C1 segment of cervical spinal cord (tissue), 14 donors: ENCODE measurements around the gene SPON1.
A peak's percentile ranks its signal among the peaks of the same experiment; 100 is the strongest.

ENCODE experiments used
- DNase-seq, 14 donors: peaks; one replicate each; lab custom pipeline; 2025; lab: John Stamatoyannopoulos, UW

SPON1 gene

GRCh38 chr11:13944016-13944415 is 18.5 kb upstream of the SPON1 start:
- DNase-seq: no peak

GRCh38 chr11:13944911-13945425 is 17.6 kb upstream of the SPON1 start:
- peak in 2 of 14 donors; percentile 9 to 13 for DNase-seq

- DNase-seq: no peak
These were observed 15.1 kb upstream of the SPON1 start for GRCh38 chr11:13947379-13947778.

- no peak for DNase-seq
These were observed 12.6 kb upstream of the SPON1 start for GRCh38 chr11:13949876-13950275.

- no peak for DNase-seq
These were observed 10.3 kb upstream of the SPON1 start for GRCh38 chr11:13952221-13952620.

GRCh38 chr11:13952668-13953067 is 9.9 kb upstream of the SPON1 start:
- DNase-seq: no peak

GRCh38 chr11:13954591-13954990 is 7.9 kb upstream of the SPON1 start:
- DNase-seq: peak in 1 of 14 donors; percentile 65

GRCh38 chr11:13955971-13956421 is 6.5 kb upstream of the SPON1 start:
- DNase-seq: peak in 8 of 14 donors; percentile 6 to 57 (median 24)

- DNase-seq: no peak
These were observed 5.5 kb upstream of the SPON1 start for GRCh38 chr11:13956988-13957387.

GRCh38 chr11:13958641-13959400 is 3.7 kb upstream of the SPON1 start:
- DNase-seq: peak in 1 of 14 donors; percentile 51

- peak in 1 of 14 donors; percentile 52 for DNase-seq
These were observed 343 bp upstream of the SPON1 start for GRCh38 chr11:13962198-13962561.

- peak in 6 of 14 donors; percentile 10 to 70 (median 44) for DNase-seq
These were observed 836 bp downstream of the SPON1 start for GRCh38 chr11:13963169-13963948.

GRCh38 chr11:13963949-13964770 is 1.6 kb downstream of the SPON1 start:
- DNase-seq: peak in 4 of 14 donors; percentile 20 to 55 (median 50)

- DNase-seq: no peak
These were observed 2.2 kb downstream of the SPON1 start for GRCh38 chr11:13964771-13965074.

GRCh38 chr11:13965337-13965736 is 2.8 kb downstream of the SPON1 start:
- DNase-seq: peak in 1 of 14 donors; percentile 20

- DNase-seq: no peak
These were observed 3.5 kb downstream of the SPON1 start for GRCh38 chr11:13966013-13966412.

- DNase-seq: no peak
These were observed 4.0 kb downstream of the SPON1 start for GRCh38 chr11:13966486-13966885.

- peak in 3 of 14 donors; percentile 10 to 55 (median 12) for DNase-seq
These were observed 8.5 kb downstream of the SPON1 start for GRCh38 chr11:13970986-13971385.

- no peak for DNase-seq
These were observed 9.8 kb downstream of the SPON1 start for GRCh38 chr11:13972043-13972910.

- no peak for DNase-seq
These were observed 10.4 kb downstream of the SPON1 start for GRCh38 chr11:13972944-13973343.

- no peak for DNase-seq
These were observed 12.1 kb downstream of the SPON1 start for GRCh38 chr11:13974631-13975030.
